ENCODE measurements around the gene EPS15.
A peak's percentile ranks its signal among the peaks of the same experiment; 100 is the strongest.

EPS15 gene

GRCh38 chr1:51344602-51345299 is 174.3 kb downstream of the EPS15 start:
- Mint-ChIP-seq H3K4me3 (no peak overlapping the region), H3K27me3 (peaks cover 45% of the 10 kb centered on the region), H3K27ac (no peak overlapping the region), H3K4me1 (peaks cover 14% of the 10 kb centered on the region), H3K9me3 (no peaks in the 10 kb centered on the region), H3K36me3 (no peaks in the 10 kb centered on the region)
- ATAC-seq, result peak; percentile 26

DNA sequence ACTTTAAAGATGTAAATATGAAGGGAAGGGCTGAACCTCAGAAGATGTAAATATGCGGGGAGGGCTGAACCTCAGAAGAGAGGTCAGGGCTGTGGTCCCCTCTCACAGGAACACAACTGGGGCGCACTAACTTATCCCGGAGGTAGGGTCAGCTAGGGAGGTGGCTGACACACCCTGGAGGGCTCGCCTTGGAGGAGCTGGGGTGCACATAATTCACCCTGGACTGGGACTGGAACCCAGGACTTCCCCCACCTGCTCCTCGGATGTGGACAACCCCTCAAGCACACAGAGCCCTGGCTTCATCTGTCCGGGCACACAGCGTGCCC is 174.8 kb downstream of the EPS15 start:
- Mint-ChIP-seq H3K4me1 (peaks cover 14% of the 10 kb centered on the region), H3K9me3 (no peaks in the 10 kb centered on the region), H3K27ac (no peak overlapping the region), H3K27me3 (peaks cover 45% of the 10 kb centered on the region), H3K36me3 (no peaks in the 10 kb centered on the region), H3K4me3 (no peak overlapping the region)
- no peak for ATAC-seq

- no peak for ATAC-seq
- Mint-ChIP-seq H3K4me1 (peaks cover 14% of the 10 kb centered on the region), H3K27me3 (peaks cover 45% of the 10 kb centered on the region), H3K27ac (no peak overlapping the region), H3K36me3 (no peaks in the 10 kb centered on the region), H3K4me3 (no peak overlapping the region), H3K9me3 (no peaks in the 10 kb centered on the region)
These were observed 175.4 kb downstream of the EPS15 start for GRCh38 chr1:51343624-51344023.

DNA sequence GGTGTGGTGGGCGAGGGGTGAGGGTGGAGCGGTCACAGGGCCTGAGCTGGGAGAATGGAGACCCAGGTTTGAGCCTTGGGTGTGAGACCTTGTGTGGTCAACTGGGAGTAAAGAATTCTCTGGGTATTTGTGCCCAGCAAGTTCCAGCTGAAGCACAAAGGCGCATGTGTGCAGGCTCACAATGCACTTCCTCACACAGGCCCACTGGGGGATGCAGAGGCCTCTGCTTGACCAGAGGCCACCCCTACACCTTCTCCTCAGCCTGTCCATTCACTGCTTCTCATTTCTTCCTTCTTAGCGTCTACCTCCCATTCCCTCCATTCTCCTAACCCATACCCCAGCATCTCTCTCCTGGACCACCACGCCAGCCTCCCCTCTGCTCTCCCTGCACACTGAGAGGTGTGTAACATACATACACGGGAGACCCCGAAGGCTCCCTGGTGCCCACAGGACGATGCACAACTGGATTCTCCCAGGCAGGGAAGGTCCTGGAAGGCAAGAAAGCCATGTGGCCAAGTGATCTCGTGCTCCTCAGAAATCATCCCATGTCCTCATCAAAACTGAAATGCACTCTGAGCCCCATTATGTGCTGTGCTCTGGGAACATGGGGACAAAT is 176.4 kb downstream of the EPS15 start:
- Mint-ChIP-seq H3K27ac (no peak overlapping the region), H3K36me3 (no peaks in the 10 kb centered on the region), H3K27me3 (peaks cover 45% of the 10 kb centered on the region), H3K9me3 (no peaks in the 10 kb centered on the region), H3K4me1 (peaks cover 14% of the 10 kb centered on the region), H3K4me3 (no peak overlapping the region)
- ATAC-seq, result no peak

- H3K36me3 Mint-ChIP-seq, result no peaks in the 10 kb centered on the region
- peak; percentile 44 for ATAC-seq
- no peak overlapping the region for H3K4me3 Mint-ChIP-seq
- no peak overlapping the region for H3K27ac Mint-ChIP-seq
- H3K27me3 Mint-ChIP-seq, result peaks cover 45% of the 10 kb centered on the region
- peaks cover 14% of the 10 kb centered on the region for H3K4me1 Mint-ChIP-seq
- no peaks in the 10 kb centered on the region for H3K9me3 Mint-ChIP-seq
These were observed 177.1 kb downstream of the EPS15 start for GRCh38 chr1:51341876-51342496.

GRCh38 chr1:51340380-51340779 is 178.7 kb downstream of the EPS15 start:
- ATAC-seq, result no peak
- Mint-ChIP-seq H3K27me3 (peaks cover 33% of the 10 kb centered on the region), H3K27ac (no peak overlapping the region), H3K4me1 (peaks cover 14% of the 10 kb centered on the region), H3K9me3 (no peaks in the 10 kb centered on the region), H3K36me3 (no peaks in the 10 kb centered on the region), H3K4me3 (no peak overlapping the region)

- Mint-ChIP-seq H3K27ac (no peak overlapping the region), H3K4me1 (peaks cover under 1% of the 10 kb centered on the region), H3K27me3 (peaks cover 6% of the 10 kb centered on the region), H3K36me3 (no peaks in the 10 kb centered on the region), H3K4me3 (no peak overlapping the region), H3K9me3 (no peaks in the 10 kb centered on the region)
- no peak for ATAC-seq
These were observed 182.4 kb downstream of the EPS15 start for GRCh38 chr1:51336711-51337110.

DNA sequence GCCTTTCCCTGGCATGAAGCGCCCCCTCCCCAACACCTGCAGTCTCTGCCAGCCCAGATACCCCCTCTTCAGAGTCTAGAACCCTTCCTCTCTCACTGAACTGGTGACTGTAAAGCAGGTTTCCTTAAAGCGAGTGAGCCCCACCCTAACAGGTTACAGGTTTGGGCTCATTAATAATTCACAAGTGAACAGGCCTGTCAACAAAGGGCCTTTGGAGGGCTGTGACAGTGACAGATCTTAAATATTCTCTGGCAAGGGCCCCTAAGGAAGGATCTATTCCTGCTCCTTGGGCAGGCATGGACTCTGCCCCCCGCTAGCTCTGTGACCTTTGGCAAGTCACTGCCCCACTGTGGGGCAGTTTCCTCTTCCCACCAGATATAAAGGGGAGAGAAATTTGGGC is 183.1 kb downstream of the EPS15 start:
- no peaks in the 10 kb centered on the region for H3K36me3 Mint-ChIP-seq
- peaks cover 11% of the 10 kb centered on the region for H3K27me3 Mint-ChIP-seq

GRCh38 chr1:51331206-51332100 is 187.6 kb downstream of the EPS15 start:
- peak; percentile 64 for ATAC-seq
- Mint-ChIP-seq H3K4me3 (peak overlapping the region; percentile 65), H3K27me3 (peaks cover 37% of the 10 kb centered on the region), H3K9me3 (no peaks in the 10 kb centered on the region), H3K27ac (peak overlapping the region; percentile 5), H3K36me3 (no peaks in the 10 kb centered on the region), H3K4me1 (peaks cover 13% of the 10 kb centered on the region)

More for the DNA sequence above, 183.1 kb downstream of the EPS15 start:
- H3K4me3 Mint-ChIP-seq, result no peak overlapping the region
- peaks cover 7% of the 10 kb centered on the region for H3K4me1 Mint-ChIP-seq
- H3K9me3 Mint-ChIP-seq, result no peaks in the 10 kb centered on the region
- no peak for ATAC-seq
- no peak overlapping the region for H3K27ac Mint-ChIP-seq

DNA sequence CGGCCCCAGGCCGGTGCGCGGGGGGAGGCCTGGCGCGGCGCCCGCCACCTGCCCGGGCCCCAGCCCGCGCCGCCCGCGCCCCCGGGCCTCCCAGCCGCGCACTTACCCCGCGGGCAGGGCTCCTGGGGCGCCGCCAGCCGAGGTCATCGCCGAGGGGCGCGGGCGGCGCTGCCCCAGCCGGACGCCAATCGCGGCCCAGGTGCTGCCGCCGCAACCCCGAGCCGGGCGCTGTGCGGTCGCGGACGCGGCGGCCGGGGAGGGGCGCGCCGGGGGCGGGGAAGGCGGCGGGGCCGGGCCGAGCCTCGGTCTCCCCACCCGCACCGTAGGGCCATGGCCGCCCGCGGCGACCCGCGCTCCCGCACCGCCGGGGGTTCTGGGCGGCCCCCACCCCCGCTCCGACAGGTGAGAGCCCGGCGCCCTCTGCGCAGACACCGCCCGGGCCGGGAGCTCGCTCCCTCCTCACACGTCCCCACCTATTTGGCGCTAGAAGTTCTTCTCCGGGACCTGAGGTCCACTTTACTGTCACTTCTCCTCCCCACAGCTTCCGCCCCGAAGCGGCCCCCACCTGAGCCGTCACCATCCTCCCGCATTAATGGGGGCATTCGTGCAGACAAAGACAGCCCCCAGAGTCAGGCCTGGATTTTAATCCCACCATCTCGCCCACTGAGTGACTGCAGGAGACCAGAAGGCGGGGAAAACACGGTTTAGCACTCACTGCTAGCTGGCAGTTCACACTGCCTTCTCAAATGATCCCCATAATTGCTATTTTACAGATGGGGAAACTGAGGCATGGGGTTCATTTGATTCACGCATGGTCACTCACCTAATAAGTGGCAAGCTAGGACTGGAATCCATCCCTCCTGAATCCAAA is 188.5 kb downstream of the EPS15 start, which contains the start of gene TTC39A:
Gene TTC39A (minus strand): TSS at position 232 of the 871 bp plus-strand sequence. CDS start 85 bp downstream, at position 147.
- peak; percentile 29 for ATAC-seq
- H3K9me3 Mint-ChIP-seq, result no peaks in the 10 kb centered on the region
- H3K4me1 Mint-ChIP-seq, result peaks cover 13% of the 10 kb centered on the region
- no peaks in the 10 kb centered on the region for H3K36me3 Mint-ChIP-seq
- H3K4me3 Mint-ChIP-seq, result peak within 1 kb of the TSS; percentile 65
- peak within 1 kb of the TSS; percentile 5 for H3K27ac Mint-ChIP-seq
- peaks cover 37% of the 10 kb centered on the region for H3K27me3 Mint-ChIP-seq

DNA sequence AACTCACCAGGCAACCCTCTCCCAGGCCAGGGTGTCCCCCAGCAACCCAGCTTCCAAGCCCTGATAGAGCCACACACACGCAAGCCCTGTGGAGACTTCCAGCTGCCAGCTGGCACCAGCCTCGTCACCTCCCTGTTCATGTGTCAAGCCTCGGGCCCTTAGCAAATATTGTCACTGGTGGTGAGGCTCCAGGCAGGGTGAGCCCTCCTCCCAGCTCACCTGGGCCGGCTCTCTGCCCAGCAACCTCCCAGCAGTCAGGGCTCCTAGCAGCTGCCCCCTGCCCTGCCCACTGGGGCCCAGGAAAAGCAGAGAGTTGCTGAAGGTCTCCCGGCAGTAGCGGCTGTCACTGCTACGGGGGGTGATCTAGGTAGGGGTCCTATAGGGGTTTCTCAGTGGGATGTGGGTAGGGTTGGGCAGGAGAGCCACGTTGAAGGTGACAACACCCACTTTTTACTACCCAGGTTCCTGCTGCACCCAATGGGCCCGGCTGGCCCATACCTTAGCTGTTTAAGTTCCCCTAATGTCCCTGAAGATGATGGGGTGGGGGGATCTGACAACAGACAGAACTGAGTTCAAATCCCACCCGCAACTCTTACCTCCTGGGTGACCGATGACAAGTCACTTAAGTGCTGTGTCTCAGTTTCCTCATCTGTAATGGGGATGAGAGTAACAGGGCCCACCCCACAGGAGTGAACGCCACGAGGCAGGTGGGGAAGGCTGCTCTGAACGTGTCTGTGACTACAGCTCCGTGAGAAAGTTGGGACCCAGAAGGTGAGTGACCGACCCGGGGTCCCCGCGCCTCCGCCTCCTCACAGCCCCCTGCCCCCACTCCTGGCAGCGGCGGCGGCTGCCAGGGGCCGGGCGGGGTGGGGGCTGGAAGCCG is 189.4 kb downstream of the EPS15 start:
- H3K27me3 Mint-ChIP-seq, result peaks cover 37% of the 10 kb centered on the region
- ATAC-seq, result no peak
- no peaks in the 10 kb centered on the region for H3K36me3 Mint-ChIP-seq
- no peak overlapping the region for H3K27ac Mint-ChIP-seq
- H3K9me3 Mint-ChIP-seq, result no peaks in the 10 kb centered on the region
- peak overlapping the region; percentile 50 for H3K4me3 Mint-ChIP-seq
- H3K4me1 Mint-ChIP-seq, result peaks cover 13% of the 10 kb centered on the region

DNA sequence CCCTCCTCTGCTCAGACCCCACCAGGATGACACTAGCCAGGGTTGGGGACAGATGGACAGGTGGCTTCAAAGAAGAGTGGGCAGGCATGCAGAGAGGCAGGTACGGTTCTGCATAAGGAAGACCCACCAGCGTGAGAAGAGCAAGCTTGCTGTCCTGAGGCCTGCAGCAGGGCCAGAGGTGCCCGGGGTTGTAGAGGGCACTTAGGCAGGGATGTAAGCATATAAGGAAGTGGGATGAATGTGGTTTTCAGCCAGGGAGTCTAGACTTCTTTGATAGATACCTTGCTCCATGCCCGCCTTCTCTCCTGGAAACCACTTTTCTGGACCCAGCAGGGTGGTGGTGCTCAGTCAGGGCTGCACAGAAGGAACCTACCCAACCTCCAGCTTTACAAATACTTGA is 190.1 kb downstream of the EPS15 start:
- Mint-ChIP-seq H3K4me3 (no peak overlapping the region), H3K4me1 (peaks cover 13% of the 10 kb centered on the region), H3K27ac (no peak overlapping the region), H3K9me3 (no peaks in the 10 kb centered on the region), H3K27me3 (peaks cover 37% of the 10 kb centered on the region), H3K36me3 (no peaks in the 10 kb centered on the region)
- ATAC-seq, result no peak

DNA sequence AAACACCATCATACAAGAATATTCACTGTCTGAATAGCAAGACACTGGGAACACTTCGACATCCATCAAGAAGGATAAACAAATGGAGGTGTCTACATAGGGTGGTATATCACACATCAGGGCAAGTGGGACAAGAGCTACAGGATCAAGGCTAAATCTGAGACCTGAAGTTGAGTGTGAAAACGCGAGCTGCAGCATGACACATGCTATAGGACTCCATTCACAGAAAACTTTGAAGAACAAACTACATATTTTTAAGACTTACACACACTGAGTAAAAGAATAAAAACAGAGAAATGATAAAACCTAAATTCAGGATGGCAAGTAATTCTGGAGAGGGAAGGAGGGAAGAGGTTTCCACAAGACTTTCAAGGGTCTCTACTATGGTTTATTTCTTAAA is 190.8 kb downstream of the EPS15 start:
- no peaks in the 10 kb centered on the region for H3K9me3 Mint-ChIP-seq
- H3K27me3 Mint-ChIP-seq, result peaks cover 37% of the 10 kb centered on the region
- no peak overlapping the region for H3K27ac Mint-ChIP-seq
- H3K4me3 Mint-ChIP-seq, result no peak overlapping the region
- no peak for ATAC-seq
- H3K36me3 Mint-ChIP-seq, result no peaks in the 10 kb centered on the region
- peaks cover 13% of the 10 kb centered on the region for H3K4me1 Mint-ChIP-seq

DNA sequence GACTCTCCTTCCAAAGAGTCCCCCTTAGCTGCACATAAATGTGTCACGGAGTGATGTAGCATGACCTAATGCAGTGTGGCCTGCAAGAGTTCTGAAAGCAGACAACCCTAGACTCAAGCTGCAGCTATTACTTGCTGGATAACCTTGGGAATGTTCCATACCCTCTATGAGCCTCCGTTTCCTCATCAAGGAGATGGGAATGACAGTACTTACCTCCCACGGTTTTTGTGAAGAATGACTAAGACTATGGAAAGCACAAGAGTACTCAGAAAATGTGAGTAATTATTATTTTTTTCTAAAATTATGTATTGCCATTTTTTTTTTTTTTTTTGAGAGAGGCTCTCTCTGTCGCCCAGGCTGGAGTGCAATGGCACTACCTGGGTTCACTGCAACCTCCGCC is 191.7 kb downstream of the EPS15 start:
- Mint-ChIP-seq H3K27me3 (peaks cover 37% of the 10 kb centered on the region), H3K4me1 (peaks cover 13% of the 10 kb centered on the region), H3K36me3 (no peaks in the 10 kb centered on the region)

More for the DNA sequence above, 191.7 kb downstream of the EPS15 start:
- Mint-ChIP-seq H3K27ac (no peak overlapping the region), H3K4me3 (no peak overlapping the region), H3K9me3 (no peaks in the 10 kb centered on the region)
- no peak for ATAC-seq

Data from stimulated activated memory B cell treated with anti-CD40 and anti-IgM and Interleukin-4, amounts not matched to agents 10 μg/mL and 1 μg/mL and 100 μg/mL, for 72 hours (primary cell).